RKO (cell line): ENCODE results near the gene CCDC149.

ENCODE experiments used
- DNase-seq: peaks from one replicate; pipeline ENCODE4 v3.0.0-alpha.2; 2016; ENCODE audit warnings: low spot score

CCDC149 gene

GRCh38 chr4:24843096-24843495 is 69.7 kb downstream of the CCDC149 start:
- no peak for DNase-seq

- no peak for DNase-seq
These were observed 70.5 kb downstream of the CCDC149 start for GRCh38 chr4:24842356-24842755.

DNA sequence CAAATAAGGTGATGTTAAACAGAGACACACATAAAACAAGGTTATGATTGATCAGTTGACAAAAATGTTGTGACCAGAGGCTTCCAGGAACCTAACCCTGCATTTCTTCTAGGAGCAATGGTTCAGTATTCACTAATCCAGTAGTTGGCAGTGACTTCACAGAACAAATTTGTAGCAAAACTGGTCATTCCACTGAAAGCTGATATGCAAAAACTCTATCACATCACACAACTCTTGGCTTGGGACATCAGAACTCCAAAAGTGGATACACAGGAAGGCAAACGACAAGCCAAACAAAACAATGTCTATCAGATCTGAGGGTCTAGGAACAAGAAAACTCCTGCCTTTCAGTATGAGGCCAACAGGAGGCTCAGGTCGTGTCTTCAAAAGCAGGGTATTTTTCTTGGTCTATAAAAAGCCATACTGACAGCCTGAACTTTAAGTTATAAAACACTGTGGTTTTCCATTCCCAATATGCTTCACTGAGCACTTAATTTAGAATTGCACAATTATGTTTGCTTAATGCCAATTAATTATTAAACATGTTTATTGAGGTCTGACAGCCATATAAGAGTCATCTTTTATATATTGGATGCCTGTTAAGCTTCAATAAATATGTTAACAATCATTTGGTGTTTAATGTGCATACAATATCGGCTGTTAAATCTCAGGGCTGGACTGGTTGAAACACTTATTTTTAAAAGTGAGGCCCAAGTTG is 71.9 kb downstream of the CCDC149 start:
- no peak for DNase-seq

DNA sequence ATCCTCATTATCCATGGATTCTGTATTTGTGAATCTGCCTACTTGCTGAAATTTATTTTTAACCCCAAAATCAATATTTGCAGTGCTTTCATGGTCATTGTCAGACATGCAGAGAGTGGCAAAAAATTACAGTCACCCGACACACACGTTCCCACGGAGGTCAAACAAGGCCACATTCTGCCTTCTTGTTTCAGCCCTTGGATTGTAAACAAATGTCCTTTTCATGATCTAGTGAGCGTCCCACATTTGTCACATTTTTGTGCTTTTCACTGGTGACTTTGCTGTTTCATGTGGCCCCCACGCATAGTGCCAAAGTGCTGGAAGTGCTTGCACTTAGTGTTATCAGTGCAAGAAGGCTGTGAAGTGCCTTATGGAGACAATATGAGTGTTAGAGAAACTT is 72.5 kb downstream of the CCDC149 start:
- DNase-seq: no peak

GRCh38 chr4:24837781-24838180 is 75.1 kb downstream of the CCDC149 start:
- DNase-seq: no peak

GRCh38 chr4:24837336-24837735 is 75.5 kb downstream of the CCDC149 start:
- DNase-seq: no peak

GRCh38 chr4:24836661-24837242 is 76.1 kb downstream of the CCDC149 start:
- DNase-seq: no peak

DNA sequence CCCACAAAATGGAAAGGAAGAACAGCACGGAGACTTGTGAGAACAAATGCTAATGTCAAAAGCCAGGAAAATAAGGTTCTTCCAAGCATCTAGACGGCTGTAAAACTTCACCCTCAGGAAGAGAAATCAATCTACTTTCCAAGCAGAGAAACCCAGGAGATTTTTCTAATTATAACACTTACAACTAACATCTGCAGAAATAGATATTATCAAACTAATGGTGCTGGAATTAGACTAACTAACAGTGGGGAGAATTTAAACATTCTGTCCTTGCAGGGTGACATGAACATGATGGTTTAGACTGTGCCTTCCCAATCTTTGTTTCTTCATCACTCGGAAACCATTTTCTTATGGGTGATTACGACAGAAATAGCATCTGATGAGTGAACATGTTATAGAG is 77.1 kb downstream of the CCDC149 start:
- DNase-seq: no peak

DNA sequence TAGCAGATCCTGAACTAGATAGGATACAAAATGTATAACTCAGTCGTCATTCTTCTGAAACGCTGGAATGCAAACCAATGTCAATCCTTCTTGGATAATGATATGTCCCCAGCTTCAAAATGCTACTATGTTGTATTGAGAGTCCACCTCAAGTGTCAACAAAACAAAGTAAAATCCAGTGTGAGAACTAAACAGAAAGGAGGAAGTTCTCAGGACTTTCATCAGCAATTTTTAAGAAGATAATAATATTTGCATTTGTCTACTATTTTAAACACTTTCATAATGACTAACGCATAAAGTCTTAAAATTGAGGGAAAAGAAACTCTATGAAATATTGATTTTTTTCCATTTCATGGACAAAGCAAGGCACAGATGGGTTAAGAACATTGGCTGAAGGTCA is 81.2 kb downstream of the CCDC149 start:
- no peak for DNase-seq

- no peak for DNase-seq
These were observed 88.1 kb downstream of the CCDC149 start for GRCh38 chr4:24824720-24825119.

DNA sequence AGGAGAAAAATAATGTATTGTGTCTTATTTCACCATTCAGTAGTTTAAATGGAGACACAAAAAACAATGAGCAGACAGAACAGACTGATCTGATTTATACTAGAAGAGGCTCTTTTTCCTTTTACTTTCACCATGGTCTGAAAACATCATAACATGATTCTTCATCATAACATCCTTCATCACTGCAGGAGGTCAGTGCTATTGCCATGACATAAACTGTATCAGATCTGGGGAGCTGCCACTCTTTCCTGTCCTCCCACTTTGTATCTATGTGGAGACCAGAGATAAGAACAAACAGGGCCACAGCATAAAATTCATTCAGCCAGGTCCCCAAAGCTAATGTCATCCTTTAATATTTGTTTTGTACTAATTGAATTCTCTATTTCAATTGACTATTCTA is 92.3 kb downstream of the CCDC149 start:
- no peak for DNase-seq

DNA sequence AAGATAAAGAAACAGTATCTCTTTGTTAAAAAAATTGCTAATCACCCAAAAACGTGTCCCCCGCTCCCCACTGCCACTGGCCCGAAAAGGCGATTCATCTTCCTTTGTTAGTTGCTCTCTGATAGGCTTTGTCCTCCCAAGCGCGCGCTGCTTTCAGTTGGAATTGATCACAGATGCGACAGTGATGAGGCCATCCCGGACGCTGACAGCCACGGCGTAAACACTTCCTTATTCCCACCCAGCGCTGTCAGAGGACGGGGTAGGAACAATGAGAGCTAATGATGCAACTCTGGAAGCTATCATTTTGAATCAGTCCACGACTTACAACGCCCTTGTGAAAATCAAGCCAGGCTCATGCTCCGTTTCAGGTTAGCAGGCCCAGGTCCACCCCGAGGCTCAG is 96.0 kb downstream of the CCDC149 start:
- DNase-seq: no peak

GRCh38 chr4:24813732-24814131 is 99.1 kb downstream of the CCDC149 start:
- DNase-seq: no peak

DNA sequence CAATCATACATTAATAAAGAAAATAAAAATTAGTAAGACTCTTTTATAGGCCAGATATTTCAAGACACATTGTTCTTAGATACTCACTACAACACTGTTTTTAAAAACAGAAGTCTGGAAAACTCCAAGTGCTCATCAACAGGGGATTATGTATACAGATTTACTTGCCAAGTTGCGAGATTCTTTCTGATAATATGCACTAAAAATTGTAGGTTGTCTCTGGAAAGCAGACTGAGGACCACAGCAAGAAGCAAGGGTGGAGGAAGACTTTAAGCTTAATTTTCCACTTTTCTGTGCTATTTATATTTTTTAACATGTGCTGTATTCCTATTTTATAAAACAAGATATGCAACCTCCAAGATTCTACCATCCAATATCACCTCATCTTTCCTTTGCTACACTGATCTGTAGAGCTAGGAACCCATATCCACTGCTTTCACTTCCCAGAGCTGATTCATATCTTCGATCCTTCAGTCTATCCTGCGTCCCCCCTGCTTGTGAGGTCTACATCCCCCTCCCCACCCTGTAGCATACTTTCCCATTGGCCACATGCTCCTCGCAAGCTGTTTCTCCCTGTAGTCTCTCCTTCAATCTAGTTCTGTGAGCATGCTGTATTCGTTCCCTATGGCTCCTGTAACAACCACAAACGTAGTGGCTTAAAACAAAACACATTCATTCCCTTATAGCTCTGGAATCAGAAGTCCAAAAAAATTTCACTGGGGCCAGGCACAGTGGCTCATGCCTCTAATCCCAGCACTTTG is 101.8 kb downstream of the CCDC149 start:
- DNase-seq: no peak

DNA sequence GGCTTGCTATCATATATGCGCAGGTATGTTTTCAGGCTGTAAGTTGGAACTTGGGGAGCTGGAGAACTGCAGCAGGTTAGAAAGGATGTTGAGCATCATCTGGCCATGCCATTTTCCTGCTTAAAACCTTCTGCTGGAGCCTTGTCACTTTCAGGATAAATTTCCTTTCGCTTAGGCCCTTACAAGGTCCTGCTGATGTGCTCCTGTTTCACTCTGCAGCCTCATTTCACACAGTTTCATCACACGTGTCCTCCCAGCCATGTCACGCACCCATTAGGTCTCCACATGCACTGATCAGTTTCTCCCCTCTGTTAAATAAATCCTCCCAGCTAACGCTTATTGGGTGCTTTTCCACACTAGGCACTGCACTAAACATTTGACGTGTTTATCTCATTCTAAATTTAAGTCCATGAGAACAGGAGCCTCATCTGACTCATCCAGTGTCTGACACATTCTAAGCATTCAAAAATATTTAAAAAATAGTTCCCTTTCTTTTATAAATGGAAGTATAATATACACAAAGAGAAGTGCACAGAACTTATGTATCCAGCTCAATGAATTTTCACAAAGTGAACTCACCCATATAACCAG is 102.9 kb downstream of the CCDC149 start:
- DNase-seq: no peak

GRCh38 chr4:24809376-24809775 is 103.5 kb downstream of the CCDC149 start:
- peak; percentile 7 for DNase-seq

- no peak for DNase-seq
These were observed 103.9 kb downstream of the CCDC149 start for GRCh38 chr4:24808955-24809354.

GRCh38 chr4:24808261-24808660 is 104.6 kb downstream of the CCDC149 start:
- DNase-seq: no peak

GRCh38 chr4:24807611-24808010 is 105.2 kb downstream of the CCDC149 start:
- no peak for DNase-seq

GRCh38 chr4:24806206-24806990 is 106.4 kb downstream of the CCDC149 start:
- no peak for DNase-seq

GRCh38 chr4:24805566-24805965 is 107.3 kb downstream of the CCDC149 start:
- DNase-seq: no peak

- DNase-seq: no peak
These were observed 107.8 kb downstream of the CCDC149 start for GRCh38 chr4:24805067-24805466.
